Activated CD8-positive, alpha-beta memory T cell treated with anti-CD3 and anti-CD28 coated beads, Interleukin-2, amount 50 U/mL, for 1 hour (primary cell): ENCODE data around the gene ATP6V0C.

ENCODE experiments used
- DNase-seq: peaks from one replicate; pipeline ENCODE4 v3.0.0-alpha.2; 2020; ENCODE audit errors: extremely low read depth

Gene ATP6V0C

GRCh38 chr16:2508722-2509400 is 4.9 kb upstream of the ATP6V0C start:
- no peak for DNase-seq

GRCh38 chr16:2511128-2511800 is 2.5 kb upstream of the ATP6V0C start:
- DNase-seq: no peak

DNA sequence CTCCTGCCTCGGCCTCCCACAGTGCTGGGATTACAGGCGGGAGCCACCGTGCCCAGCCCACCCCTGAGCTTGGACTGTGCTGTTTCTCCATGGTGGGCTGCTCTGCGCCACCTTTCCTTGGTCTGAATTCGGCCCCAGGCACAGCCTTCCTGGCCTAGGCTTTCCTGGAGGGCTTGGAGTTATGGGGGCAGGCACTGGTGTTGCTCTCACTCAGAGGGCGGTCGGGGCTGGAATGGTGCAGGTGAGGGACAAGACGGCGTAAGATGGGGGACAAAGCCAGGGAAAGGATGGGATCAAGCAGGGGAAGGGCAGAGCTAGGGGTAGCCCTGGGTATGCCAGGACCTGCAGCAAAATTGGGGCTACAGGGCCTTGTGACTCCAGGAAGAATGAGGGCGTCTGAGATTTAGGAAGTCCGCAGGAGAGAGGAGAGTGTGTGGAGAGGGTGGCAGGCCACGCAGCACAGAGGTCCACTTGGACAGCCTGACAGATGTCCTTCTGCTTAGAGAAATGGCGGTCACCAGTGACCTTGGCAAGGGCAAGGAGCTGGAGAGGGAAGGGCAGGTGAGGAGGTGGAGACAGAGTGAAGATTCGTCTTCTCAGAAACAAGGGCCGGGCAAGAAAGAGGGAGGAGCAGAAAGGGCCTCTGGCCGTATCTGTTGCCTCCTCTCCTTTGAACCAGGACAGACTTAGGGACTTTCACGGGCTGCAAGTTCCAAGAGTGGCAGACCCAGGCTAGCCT is 1.6 kb upstream of the ATP6V0C start:
- no peak for DNase-seq

- DNase-seq: no peak
These were observed 882 bp upstream of the ATP6V0C start for GRCh38 chr16:2512735-2513404.

DNA sequence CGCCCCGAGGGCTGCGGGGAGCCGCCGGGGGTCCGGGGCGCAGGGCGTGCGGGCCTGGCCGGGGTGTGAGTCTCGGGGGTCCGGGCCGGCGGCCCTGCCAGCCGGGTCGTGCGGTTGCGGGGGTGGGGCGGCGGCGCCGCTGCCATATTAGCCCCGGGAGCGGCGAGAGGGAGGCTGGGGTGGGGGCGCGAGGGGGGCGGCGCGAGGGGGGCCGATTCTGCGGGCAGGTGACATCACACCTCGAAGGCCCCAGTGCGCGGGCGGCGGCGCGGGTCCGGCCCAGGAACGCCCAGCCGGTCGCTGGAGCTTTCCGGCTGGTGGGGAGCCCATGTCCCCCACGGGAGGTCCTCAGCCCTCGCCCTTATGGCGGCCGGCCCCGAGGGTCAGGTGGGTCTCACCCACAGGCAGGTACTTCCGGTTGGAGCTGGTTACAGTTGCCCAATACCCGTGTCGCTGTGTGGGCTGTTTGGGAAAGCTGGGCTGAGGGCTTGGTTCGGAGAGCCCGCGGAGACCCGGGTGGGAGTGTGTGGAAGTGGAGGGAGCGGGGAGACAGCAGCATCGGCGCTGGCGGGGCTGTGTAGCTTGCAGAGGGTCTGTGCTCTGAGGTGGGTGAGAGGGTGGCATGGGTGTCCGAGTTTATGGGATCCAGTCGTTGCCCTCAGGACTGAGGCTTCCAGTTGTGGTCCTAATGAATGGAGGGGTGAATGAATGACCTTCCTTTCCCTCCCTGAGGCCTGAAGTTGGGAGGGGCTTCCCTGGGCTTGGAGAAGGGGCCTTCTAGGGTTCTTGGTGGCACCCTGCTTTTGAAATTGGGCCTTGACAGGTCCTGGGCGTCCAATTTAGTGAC is 804 bp downstream of the ATP6V0C start:
- DNase-seq: no peak

DNA sequence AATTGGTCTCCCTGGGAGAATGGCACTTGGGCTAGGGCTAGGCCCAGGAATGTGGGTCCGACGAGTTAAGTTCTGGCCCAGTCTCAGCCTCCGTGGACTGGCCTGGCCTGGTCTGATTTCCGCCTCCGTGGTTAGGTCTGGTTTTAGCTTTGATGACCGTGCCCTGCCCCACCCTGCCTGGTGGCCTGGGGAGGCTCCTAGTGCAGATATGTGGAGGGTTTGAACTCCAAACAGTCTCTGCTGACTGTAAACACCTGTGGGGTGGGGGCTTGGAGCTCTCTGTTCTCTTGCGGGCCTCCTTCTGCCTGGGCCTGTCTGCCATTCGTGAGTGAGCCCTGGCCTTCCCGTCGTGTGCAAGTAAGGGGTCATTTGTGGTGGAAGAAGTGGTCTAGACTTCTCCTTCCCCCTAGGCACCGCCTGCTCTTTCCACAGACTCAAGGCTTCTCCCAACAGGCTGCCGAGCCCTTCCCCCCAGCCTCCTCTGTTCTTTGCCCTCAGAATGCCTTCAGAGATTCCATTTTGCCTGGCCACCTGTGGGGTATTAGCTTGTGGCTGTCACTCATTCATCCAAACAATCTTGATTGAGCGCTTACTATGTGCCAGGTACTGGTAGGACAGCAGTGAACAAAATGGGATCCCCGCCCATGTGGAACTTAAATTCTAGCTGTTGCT is 1.6 kb downstream of the ATP6V0C start:
- no peak for DNase-seq

- no peak for DNase-seq
These were observed 2.9 kb downstream of the ATP6V0C start for GRCh38 chr16:2516391-2517240.

GRCh38 chr16:2517954-2518605 is 4.3 kb downstream of the ATP6V0C start:
- DNase-seq: no peak

GRCh38 chr16:2518823-2519710 is 5.3 kb downstream of the ATP6V0C start:
- no peak for DNase-seq

- no peak for DNase-seq
These were observed 5.9 kb downstream of the ATP6V0C start for GRCh38 chr16:2519711-2520080.

GRCh38 chr16:2520097-2520783 is 6.5 kb downstream of the ATP6V0C start, which contains the start of gene AMDHD2:
TSS of gene AMDHD2 (plus strand) at chr16:2520371. CDS start at chr16:2520459, 88 bp downstream.
- peak; percentile 73 for DNase-seq

DNA sequence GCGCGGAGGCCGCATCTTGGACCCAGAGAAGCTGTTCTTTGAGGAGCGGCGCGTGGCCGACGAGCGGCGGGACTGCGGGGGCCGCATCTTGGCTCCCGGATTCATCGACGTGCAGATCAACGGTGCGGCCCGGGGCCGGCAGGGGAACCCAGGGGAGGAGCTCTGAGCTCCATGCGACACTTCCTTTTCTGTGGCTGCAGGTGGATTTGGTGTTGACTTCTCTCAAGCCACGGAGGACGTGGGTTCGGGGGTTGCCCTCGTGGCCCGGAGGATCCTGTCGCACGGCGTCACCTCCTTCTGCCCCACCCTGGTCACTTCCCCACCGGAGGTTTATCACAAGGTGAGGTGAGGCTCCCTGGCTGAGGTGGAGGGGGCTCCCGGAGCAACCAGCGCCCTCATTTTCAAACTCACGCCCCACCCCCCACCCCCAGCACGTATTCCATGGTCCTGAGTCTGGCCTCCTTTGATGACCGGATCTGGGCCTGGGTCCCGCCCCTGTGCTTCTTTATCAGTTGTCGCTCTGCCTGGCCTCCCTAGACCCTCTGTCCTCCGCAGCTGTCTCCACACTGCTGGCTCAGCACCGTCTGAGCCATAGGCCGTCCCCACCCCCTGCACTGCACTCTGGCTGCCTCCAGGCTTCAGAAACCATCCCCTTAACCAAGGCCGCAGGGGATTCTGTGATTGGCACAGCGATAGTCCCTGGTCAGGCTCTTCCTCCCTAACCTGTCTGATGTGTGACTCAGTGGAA is 7.2 kb downstream of the ATP6V0C start:
- DNase-seq: no peak

GRCh38 chr16:2523801-2524231 is 10.1 kb downstream of the ATP6V0C start:
- DNase-seq: no peak

DNA sequence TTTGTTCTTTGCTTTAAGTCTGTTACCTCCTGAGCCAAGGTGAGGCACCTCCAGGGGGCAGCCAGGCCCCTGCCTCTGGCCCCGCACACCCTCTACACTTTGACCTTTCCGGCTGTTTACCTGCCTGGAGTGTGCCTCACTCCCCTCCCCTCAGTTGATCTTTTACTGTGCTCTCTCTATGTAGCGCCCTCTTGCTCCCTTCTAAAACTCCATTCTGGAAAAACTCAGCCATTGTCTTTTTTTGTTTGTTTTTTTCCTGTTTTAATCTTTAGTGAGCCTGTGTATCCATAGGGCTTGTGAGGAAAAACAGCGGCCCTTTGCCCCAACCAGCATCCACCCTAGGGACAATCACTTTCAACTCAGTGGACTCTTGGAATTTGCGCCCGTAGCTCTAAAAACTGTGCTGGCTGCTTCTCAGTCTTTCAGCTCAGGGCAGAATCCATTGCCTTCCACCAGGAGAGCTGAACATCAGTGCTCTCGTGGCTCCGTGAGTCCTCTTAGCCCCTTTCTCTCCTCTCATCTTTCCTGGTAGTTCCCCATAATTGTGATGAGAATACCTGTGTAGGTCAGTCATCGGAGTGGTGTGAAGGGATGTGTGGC is 10.7 kb downstream of the ATP6V0C start:
- no peak for DNase-seq

DNA sequence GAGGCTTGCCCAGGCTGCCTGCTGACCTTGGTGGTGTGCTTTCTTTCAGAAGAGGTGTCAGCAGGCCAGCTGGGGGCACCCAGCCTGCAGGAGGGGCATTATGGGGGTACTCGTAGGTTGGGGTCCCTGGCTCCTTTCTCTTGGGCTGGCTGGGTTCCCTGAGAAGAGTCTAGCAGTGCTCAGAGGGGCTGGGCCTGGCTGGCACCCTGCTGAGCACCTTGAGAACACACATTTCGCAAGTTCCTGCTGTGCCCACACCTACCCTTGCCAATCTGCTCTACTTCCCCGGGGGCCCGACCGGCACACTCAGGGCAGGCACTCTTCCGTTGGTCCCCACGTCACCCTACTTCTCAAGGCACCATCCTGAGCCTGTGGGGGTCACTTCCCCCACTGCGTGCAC is 12.4 kb downstream of the ATP6V0C start:
- DNase-seq: no peak

GRCh38 chr16:2527071-2527783 is 13.5 kb downstream of the ATP6V0C start:
- DNase-seq: no peak
